GM12878 (cell line): ENCODE data around the gene SARS1. TPM values are rescaled to one million over a fixed set of nuclear protein-coding genes. Genes with fewer than 3 reads are reported as not detected.
A peak's percentile ranks its signal among the peaks of the same experiment; 100 is the strongest.

Experiments used
- ATAC-seq: fragments of 200-7000 bp; cut with Tn5 transposase; 3 replicates; pipeline ENCODE4 v1.9.1; 2020; ENCODE audit warnings: mild to moderate bottlenecking, moderate library complexity
- BruUV-seq: library from RNA; stranded (reverse); fragments of 400-500 nt; replicated peaks from 2 replicates; lab custom pipeline; 2021; lab: Mats Ljungman, UMichigan
- CTCF ChIA-PET: fragments of 300-600 bp; sonication (Branson Sonifier 250); formaldehyde crosslinking; extraction: SDS; loops from one replicate; lab custom pipeline; 2021; ENCODE audit warnings: inconsistent platforms; lab: Yijun Ruan, JAX
- POLR2A ChIA-PET: fragments of 350-600 bp; formaldehyde crosslinking; extraction: SDS; loops from one replicate; lab custom pipeline; 2021; ENCODE audit warnings: inconsistent platforms; lab: Charles Lee
- RAD21 ChIA-PET: fragments of 300-600 bp; sonication (Branson Sonifier 250); formaldehyde crosslinking; loops from one replicate; lab custom pipeline; 2023; ENCODE audit warnings: antibody characterized with exemption; ENCODE audit not compliant: unreplicated experiment; lab: Charles Lee
- SMC1A ChIA-PET: fragments of 300-600 bp; sonication (Branson Sonifier 250); formaldehyde crosslinking; loops from one replicate; lab custom pipeline; 2023; ENCODE audit not compliant: unreplicated experiment, uncharacterized antibody; lab: Charles Lee
- DNase-seq: peaks from one replicate; pipeline ENCODE4 v3.0.0-alpha.2; 2011; ENCODE audit warnings: low read depth, low spot score
- FAIRE-seq: peaks from 3 replicates; lab custom pipeline; 2011; peaks lifted over from hg19 to GRCh38; lab: Jason Lieb, UNC
- H2AFZ ChIP-seq: 2 replicates; pipeline ENCODE4 v1.6.0; 2011; ENCODE audit warnings: low read depth, low read length, control low read depth; ENCODE audit not compliant: control insufficient read depth
- H3K27ac ChIP-seq: 2 replicates; pipeline ENCODE4 v1.5.1; 2011; ENCODE audit warnings: control low read depth; ENCODE audit not compliant: control insufficient read depth, insufficient read depth
- H3K27me3 ChIP-seq, 2 experiments: replicated peaks in 1 of 2; 2 replicates each; pipeline versions ENCODE4 v1.6.0 to v1.6.1; 2011; ENCODE audit warnings: low read length in 1 of 2; ENCODE audit not compliant: control insufficient read depth in 2 of 2, insufficient read depth in 2 of 2
- H3K36me3 ChIP-seq, 2 experiments: 2 replicates each; pipeline ENCODE4 v1.5.1; 2011; ENCODE audit warnings: low read length in 1 of 2; ENCODE audit not compliant: control insufficient read depth in 2 of 2, insufficient read depth in 2 of 2
- H3K4me1 ChIP-seq: 2 replicates; pipeline ENCODE4 v1.6.1; 2011; ENCODE audit warnings: mild to moderate bottlenecking, low read length, moderate library complexity, mixed read lengths; ENCODE audit not compliant: control insufficient read depth, insufficient read depth
- H3K4me2 ChIP-seq: 2 replicates; pipeline ENCODE4 v1.6.0; 2011; ENCODE audit warnings: control low read depth; ENCODE audit not compliant: control insufficient read depth, insufficient read depth
- H3K4me3 ChIP-seq: fragments of 200-600 bp; sonication (generic); 2 replicates; pipeline ENCODE4 v1.5.1; 2016
- H3K79me2 ChIP-seq: 2 replicates; pipeline ENCODE4 v1.6.0; 2011; ENCODE audit warnings: low read length; ENCODE audit not compliant: control insufficient read depth, insufficient read depth
- H3K9ac ChIP-seq: 2 replicates; pipeline ENCODE4 v1.8.0; 2011; ENCODE audit warnings: low read length, control low read depth, mixed read lengths; ENCODE audit not compliant: control insufficient read depth, insufficient read depth
- H3K9me3 ChIP-seq: replicated peaks from 3 replicates; pipeline ENCODE4 v1.5.1; 2011; ENCODE audit warnings: mild to moderate bottlenecking, low read length; ENCODE audit not compliant: control insufficient read depth, insufficient read depth
- H4K20me1 ChIP-seq: 2 replicates; pipeline ENCODE4 v1.6.0; 2011; ENCODE audit not compliant: control insufficient read depth, insufficient read depth
- BRCA1 ChIP-seq: IDR thresholded peaks from 2 replicates; pipeline ENCODE4 v1.6.1; 2011; ENCODE audit warnings: low read depth, low read length, improper control_type of control experiment
- CREB1 ChIP-seq: IDR thresholded peaks from 2 replicates; pipeline ENCODE4 v1.6.1; 2012; ENCODE audit warnings: low read depth, mild to moderate bottlenecking, inconsistent platforms
- IRF3 ChIP-seq: fragments of 450-650 bp; IDR thresholded peaks from 2 replicates; pipeline ENCODE4 v1.6.1; 2014; ENCODE audit warnings: mild to moderate bottlenecking
- MEF2B ChIP-seq: fragments of 450-650 bp; IDR thresholded peaks from 2 replicates; pipeline ENCODE4 v1.6.1; 2018; ENCODE audit warnings: mild to moderate bottlenecking, moderate library complexity; ENCODE audit not compliant: partially characterized antibody, poor library complexity, severe bottlenecking
- NR2F1 ChIP-seq: fragments of 450-650 bp; conservative IDR thresholded peaks from 2 replicates; pipeline ENCODE4 v1.6.1; 2017; ENCODE audit warnings: mild to moderate bottlenecking
- RB1 ChIP-seq: fragments of 450-650 bp; formaldehyde crosslinking; IDR thresholded peaks from 2 replicates; pipeline ENCODE4 v1.6.1; 2017; ENCODE audit warnings: mild to moderate bottlenecking, borderline replicate concordance
- SIN3A ChIP-seq: IDR thresholded peaks from 2 replicates; pipeline ENCODE4 v1.6.1; 2012; ENCODE audit warnings: low read depth, low read length, improper control_type of control experiment
- ZNF24 ChIP-seq: fragments of 450-650 bp; IDR thresholded peaks from 2 replicates; pipeline ENCODE4 v1.6.1; 2017; ENCODE audit warnings: antibody characterized with exemption, mild to moderate bottlenecking
- ZNF384 ChIP-seq: IDR thresholded peaks from 2 replicates; pipeline ENCODE4 v1.6.1; 2012; ENCODE audit warnings: low read depth, mild to moderate bottlenecking, low read length, improper control_type of control experiment, borderline replicate concordance
- ZSCAN29 ChIP-seq: fragments of 450-650 bp; IDR thresholded peaks from 2 replicates; pipeline ENCODE4 v1.6.1; 2017; ENCODE audit warnings: mild to moderate bottlenecking, moderate library complexity
- ZZZ3 ChIP-seq: IDR thresholded peaks from 2 replicates; pipeline ENCODE4 v1.6.1; 2011; ENCODE audit warnings: low read depth; ENCODE audit not compliant: control insufficient read depth, insufficient read length
- WGBS: methylation state at CpG from one replicate; pipeline ENCODE4 v1.1.6; 2016; ENCODE audit warnings: low lambda C conversion rate; ENCODE audit not compliant: insufficient replicate concordance, insufficient coverage; ENCODE audit errors: missing lambda C conversion rate; 5-methylcytosine and 5-hydroxymethylcytosine counted together
- in situ Hi-C: fragments of 300-500 bp; cut with MboI; formaldehyde crosslinking; loops from 9 replicates; pipeline ENCODE4 v1.14.3; 2018; ENCODE audit warnings: mixed read lengths
- intact Hi-C: fragments of 100-400 bp; cut with micrococcal nuclease; formaldehyde crosslinking; loops from one replicate; pipeline ENCODE4 v1.14.2; 2022; ENCODE audit not compliant: unreplicated experiment
- polyA plus RNA-seq, 11 experiments: library from polyadenylated mRNA; depleted of rRNA in 4 of 11; unstranded in 6 of 11; stranded (reverse) in 5 of 11; fragments of >200 nt; fragmentation: Nextera tagmentation in 4 of 11; fragmentation: Illumina TruSeq in 1 of 11; extraction: Ambion mirVana in 4 of 11; extraction: Trizol in 1 of 11; gene quantifications; 1 replicate in 1 of 11; 2 replicates in 10 of 11; pipeline versions ENCODE4 v1.2.1 to v1.2.3, GENCODE V29; 2011 to 2016; ENCODE audit warnings: inconsistent platforms in 2 of 11, missing spikeins in 2 of 11, low read depth in 1 of 11
- total RNA-seq, 4 experiments: library from RNA; depleted of rRNA in 3 of 4; stranded (reverse); fragments of >200 nt in 3 of 4; fragmentation: Illumina TruSeq in 1 of 4; extraction: Trizol in 1 of 4; gene quantifications; 2 replicates each; pipeline versions ENCODE4 v1.2.1 to v1.2.3, GENCODE V29; 2013 to 2021
- TF ChIP-seq, protein P1 (sequence below): fragments of 450-650 bp; IDR thresholded peaks from 2 replicates; pipeline ENCODE4 v1.6.1; 2017; ENCODE audit warnings: mild to moderate bottlenecking, moderate library complexity

SARS1 gene
- total and polyA plus RNA-seq, 10 of the 15 experiments (the other 5 are each of a cell fraction or from before 2014, with no cell fraction given), result 103 to 202 (median 138) TPM

- ChIA-PET RAD21 (no interaction called here), SMC1A (no interaction called here), POLR2A (interaction anchor here (1.7 kb wide), 1 partner anchor 11 kb away, joined by 5 read pairs; no protein-coding TSS in a partner anchor), CTCF (no interaction called here)
- no peak overlapping the region for H3K9ac ChIP-seq
- no peaks in the 10 kb centered on the region; a peak in 2 of 4 replicates for H3K27me3 ChIP-seq
- WGBS, result 45% methylated on average over 5 of the region's 5 CpGs
- no peak overlapping the region for H3K27ac ChIP-seq
- H3K36me3 ChIP-seq, result peaks cover 2 to 8% of the 10 kb centered on the region in 2 experiments; a peak in 3 of 4 replicates
- BruUV-seq, result no TSS peak
- in situ Hi-C loops, result no loop called here
- ATAC-seq, result 0 out of 3 replicates have a peak, but pooled peaks have one; percentile 12
- H3K4me1 ChIP-seq, result no peaks in the 10 kb centered on the region
- H3K4me2 ChIP-seq, result no peak overlapping the region
- DNase-seq, result no peak
- H3K9me3 ChIP-seq, result no peaks in the 10 kb centered on the region
- H2AFZ ChIP-seq, result no peak overlapping the region
- no peak for FAIRE-seq
- H3K4me3 ChIP-seq, result no peak overlapping the region
- no peak for TF ChIP-seq BRCA1
- no peak for TF ChIP-seq ZSCAN29
- no peak for TF ChIP-seq CREB1
- TF ChIP-seq ZZZ3, result no peak
- H3K79me2 ChIP-seq, result no peaks in the 10 kb centered on the region
- no peaks in the 10 kb centered on the region for H4K20me1 ChIP-seq
- intact Hi-C loops, result no loop called here
Observed at GRCh38 chr1:109243221-109243620, 29.5 kb downstream of the SARS1 start.

DNA sequence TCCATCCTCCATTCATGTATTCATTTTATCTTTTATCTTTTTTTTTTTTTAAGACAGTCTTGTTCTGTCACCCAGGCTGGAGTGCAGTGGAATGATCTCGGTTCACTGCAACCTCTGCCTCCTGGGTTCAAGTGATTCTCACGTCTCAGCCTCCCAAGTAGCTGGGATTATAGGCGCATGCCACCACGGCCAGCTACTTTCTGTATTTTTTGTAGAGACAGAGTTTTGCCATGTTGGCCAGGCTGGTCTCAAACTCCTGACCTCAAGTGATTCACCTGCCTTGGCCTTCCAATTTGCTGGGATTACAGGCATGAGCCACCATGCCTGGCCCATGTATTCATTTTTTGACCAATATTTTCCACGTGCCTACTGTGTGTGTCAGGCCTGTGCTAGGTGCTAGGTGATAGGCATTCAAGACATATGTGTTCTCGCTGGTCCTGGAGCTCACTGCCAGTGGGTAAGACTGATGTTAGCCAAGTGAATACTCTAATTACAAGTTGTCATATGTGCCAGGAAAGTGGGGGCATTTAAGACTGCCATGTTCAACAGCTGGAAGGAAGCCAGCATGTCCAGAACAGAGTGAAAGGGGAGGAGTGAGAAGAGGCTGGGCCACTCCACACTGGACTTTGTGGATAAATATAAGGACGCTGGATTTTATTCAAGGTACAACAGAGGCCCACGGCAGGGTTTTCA, 30.3 kb downstream of the SARS1 start:
- RAD21 ChIA-PET, result no interaction called here
- WGBS, result 60% methylated on average over 8 of the region's 8 CpGs
- Histone ChIP-seq H3K79me2 (no peaks in the 10 kb centered on the region), H3K4me1 (no peaks in the 10 kb centered on the region), H3K27me3 (no peaks in the 10 kb centered on the region; a peak in 3 of 4 replicates), H3K9me3 (no peaks in the 10 kb centered on the region), H4K20me1 (no peaks in the 10 kb centered on the region), H3K4me2 (no peak overlapping the region), H3K4me3 (no peak overlapping the region), H3K36me3 (peaks cover under 1 to 2% of the 10 kb centered on the region in 2 experiments; a peak in 2 of 4 replicates), H3K27ac (no peak overlapping the region), H3K9ac (no peak overlapping the region), H2AFZ (no peak overlapping the region)
- no peak for FAIRE-seq
- no TSS peak for BruUV-seq
- in situ Hi-C loops, result no loop called here
- intact Hi-C loops, result no loop called here
- no peak for ATAC-seq
- CTCF ChIA-PET, result interaction anchor here (0.6 kb wide), 2 partner anchors 255 to 503 kb away, joined by 3 read pairs; no protein-coding TSS in a partner anchor
- SMC1A ChIA-PET, result no interaction called here
- POLR2A ChIA-PET, result interaction anchor here (0.5 to 1.7 kb wide), 3 partner anchors 12 to 167 kb away, joined by 3 to 6 read pairs (median 5); no protein-coding TSS in a partner anchor
- DNase-seq, result no peak
- TF ChIP-seq ZNF24 (no peak), ZNF384 (no peak), MEF2B (no peak), RB1 (no peak), SIN3A (no peak), IRF3 (no peak), NR2F1 (no peak), BRCA1 (no peak)
- TF ChIP-seq, protein P1, sequence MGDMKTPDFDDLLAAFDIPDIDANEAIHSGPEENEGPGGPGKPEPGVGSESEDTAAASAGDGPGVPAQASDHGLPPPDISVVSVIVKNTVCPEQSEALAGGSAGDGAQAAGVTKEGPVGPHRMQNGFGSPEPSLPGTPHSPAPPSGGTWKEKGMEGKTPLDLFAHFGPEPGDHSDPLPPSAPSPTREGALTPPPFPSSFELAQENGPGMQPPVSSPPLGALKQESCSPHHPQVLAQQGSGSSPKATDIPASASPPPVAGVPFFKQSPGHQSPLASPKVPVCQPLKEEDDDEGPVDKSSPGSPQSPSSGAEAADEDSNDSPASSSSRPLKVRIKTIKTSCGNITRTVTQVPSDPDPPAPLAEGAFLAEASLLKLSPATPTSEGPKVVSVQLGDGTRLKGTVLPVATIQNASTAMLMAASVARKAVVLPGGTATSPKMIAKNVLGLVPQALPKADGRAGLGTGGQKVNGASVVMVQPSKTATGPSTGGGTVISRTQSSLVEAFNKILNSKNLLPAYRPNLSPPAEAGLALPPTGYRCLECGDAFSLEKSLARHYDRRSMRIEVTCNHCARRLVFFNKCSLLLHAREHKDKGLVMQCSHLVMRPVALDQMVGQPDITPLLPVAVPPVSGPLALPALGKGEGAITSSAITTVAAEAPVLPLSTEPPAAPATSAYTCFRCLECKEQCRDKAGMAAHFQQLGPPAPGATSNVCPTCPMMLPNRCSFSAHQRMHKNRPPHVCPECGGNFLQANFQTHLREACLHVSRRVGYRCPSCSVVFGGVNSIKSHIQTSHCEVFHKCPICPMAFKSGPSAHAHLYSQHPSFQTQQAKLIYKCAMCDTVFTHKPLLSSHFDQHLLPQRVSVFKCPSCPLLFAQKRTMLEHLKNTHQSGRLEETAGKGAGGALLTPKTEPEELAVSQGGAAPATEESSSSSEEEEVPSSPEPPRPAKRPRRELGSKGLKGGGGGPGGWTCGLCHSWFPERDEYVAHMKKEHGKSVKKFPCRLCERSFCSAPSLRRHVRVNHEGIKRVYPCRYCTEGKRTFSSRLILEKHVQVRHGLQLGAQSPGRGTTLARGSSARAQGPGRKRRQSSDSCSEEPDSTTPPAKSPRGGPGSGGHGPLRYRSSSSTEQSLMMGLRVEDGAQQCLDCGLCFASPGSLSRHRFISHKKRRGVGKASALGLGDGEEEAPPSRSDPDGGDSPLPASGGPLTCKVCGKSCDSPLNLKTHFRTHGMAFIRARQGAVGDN, result no peak
